Breast epithelium (tissue), 4 donors: Measurements from ENCODE around the gene HELZ. TPM values are rescaled to one million over a fixed set of nuclear protein-coding genes. Genes with fewer than 3 reads are reported as not detected.

Experiments used
- DNase-seq, 2 donors: peaks; one replicate each; pipeline ENCODE4 v3.0.0-alpha.2; 2019; ENCODE audit warnings: low spot score in 2 of 2
- H3K27ac ChIP-seq, 2 donors: fragments of 200-600 bp; sonication (generic) in 1 of 2; one replicate each; pipeline ENCODE4 v1.5.1; 2016 to 2019; ENCODE audit warnings: mild to moderate bottlenecking in 1 of 2
- H3K27me3 ChIP-seq, 2 donors: fragments of 200-600 bp; sonication (generic) in 1 of 2; one replicate each; pipeline versions ENCODE4 v1.5.1 to v1.6.0; 2017 to 2019; ENCODE audit warnings: control low read depth in 1 of 2, mild to moderate bottlenecking in 1 of 2
- H3K36me3 ChIP-seq: fragments of 200-600 bp; one replicate; pipeline ENCODE4 v1.5.1; 2019
- H3K4me1 ChIP-seq, 2 donors: fragments of 200-600 bp; sonication (generic); one replicate each; pipeline ENCODE4 v1.5.1; 2016 to 2019; ENCODE audit warnings: control low read depth in 1 of 2
- H3K4me3 ChIP-seq, 3 donors: fragments of 200-600 bp; sonication (generic); 1 replicate in 2 of 3; 2 replicates in 1 of 3; pipeline ENCODE4 v1.5.1; 2016 to 2019; ENCODE audit warnings: mild to moderate bottlenecking in 3 of 3, moderate library complexity in 2 of 3
- H3K9me3 ChIP-seq, 2 donors: fragments of 200-600 bp; sonication (generic) in 1 of 2; one replicate each; pipeline ENCODE4 v1.5.1; 2016 to 2019; ENCODE audit warnings: control low read depth in 1 of 2
- POLR2A ChIP-seq: fragments of 450-650 bp; IDR thresholded peaks from one replicate; pipeline ENCODE4 v1.6.1; 2016; ENCODE audit warnings: antibody characterized with exemption, mild to moderate bottlenecking, moderate library complexity
- POLR2AphosphoS5 ChIP-seq, 3 donors: sonication (generic); formaldehyde crosslinking; IDR thresholded peaks; one replicate each; pipeline ENCODE4 v1.6.1; 2017; ENCODE audit warnings: antibody characterized with exemption in 3 of 3
- intact Hi-C: fragments of 100-400 bp; cut with DNase I; formaldehyde crosslinking; loops from one replicate; pipeline ENCODE4 v1.15.1; 2023; ENCODE audit warnings: low total_unique reads
- total RNA-seq, 3 donors: library from RNA; depleted of rRNA; stranded (reverse); fragments of >200 nt; gene quantifications; one replicate each; pipeline ENCODE4 v1.1.0, GENCODE V29; 2016
- TF ChIP-seq, protein P1 (sequence below), 3 donors: fragments of 450-650 bp; IDR thresholded peaks; one replicate each; pipeline ENCODE4 v1.5.1; 2016 to 2017; ENCODE audit warnings: antibody characterized with exemption in 3 of 3, mild to moderate bottlenecking in 3 of 3, moderate library complexity in 3 of 3

HELZ gene
- total RNA-seq, 3 donors from 2014 or later, result 66.5 to 104 (median 79.8) TPM

DNA sequence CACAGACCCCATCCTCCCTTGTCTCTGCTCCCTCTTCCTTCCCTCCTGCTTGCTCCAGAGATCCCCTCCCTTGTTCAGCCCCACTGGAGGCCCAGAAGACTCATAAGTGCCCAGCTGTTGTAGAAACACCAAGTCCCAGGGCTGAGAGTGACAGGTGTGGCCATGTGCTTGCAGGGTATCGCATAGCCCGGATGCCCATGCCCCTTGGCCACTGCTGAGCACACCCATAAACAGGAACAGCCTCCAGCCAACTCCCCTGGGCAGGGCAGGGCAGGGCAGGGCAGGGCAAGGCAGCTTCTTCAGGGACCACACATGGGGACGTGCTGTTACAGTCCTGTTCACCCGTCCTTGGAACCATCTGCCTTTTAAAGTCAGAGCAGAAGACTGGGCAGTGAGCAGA is 198.6 kb downstream of the HELZ start:
- Histone ChIP-seq H3K4me1 (no peaks in the 10 kb centered on the region), H3K27ac (no peak overlapping the region), H3K36me3 (no peaks in the 10 kb centered on the region), H3K4me3 (no peak overlapping the region), H3K27me3 (no peaks in the 10 kb centered on the region), H3K9me3 (peaks cover 12 to 34% of the 10 kb centered on the region in 2 donors)
- intact Hi-C loops, result no loop called here
- DNase-seq, result no peak
- TF ChIP-seq, protein P1, sequence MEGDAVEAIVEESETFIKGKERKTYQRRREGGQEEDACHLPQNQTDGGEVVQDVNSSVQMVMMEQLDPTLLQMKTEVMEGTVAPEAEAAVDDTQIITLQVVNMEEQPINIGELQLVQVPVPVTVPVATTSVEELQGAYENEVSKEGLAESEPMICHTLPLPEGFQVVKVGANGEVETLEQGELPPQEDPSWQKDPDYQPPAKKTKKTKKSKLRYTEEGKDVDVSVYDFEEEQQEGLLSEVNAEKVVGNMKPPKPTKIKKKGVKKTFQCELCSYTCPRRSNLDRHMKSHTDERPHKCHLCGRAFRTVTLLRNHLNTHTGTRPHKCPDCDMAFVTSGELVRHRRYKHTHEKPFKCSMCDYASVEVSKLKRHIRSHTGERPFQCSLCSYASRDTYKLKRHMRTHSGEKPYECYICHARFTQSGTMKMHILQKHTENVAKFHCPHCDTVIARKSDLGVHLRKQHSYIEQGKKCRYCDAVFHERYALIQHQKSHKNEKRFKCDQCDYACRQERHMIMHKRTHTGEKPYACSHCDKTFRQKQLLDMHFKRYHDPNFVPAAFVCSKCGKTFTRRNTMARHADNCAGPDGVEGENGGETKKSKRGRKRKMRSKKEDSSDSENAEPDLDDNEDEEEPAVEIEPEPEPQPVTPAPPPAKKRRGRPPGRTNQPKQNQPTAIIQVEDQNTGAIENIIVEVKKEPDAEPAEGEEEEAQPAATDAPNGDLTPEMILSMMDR (IDR thresholded peaks at IDR 0.05), result no peak
- no peak for TF ChIP-seq POLR2A
- no peak for TF ChIP-seq POLR2AphosphoS5 (IDR thresholded peaks at IDR 0.05)

DNA sequence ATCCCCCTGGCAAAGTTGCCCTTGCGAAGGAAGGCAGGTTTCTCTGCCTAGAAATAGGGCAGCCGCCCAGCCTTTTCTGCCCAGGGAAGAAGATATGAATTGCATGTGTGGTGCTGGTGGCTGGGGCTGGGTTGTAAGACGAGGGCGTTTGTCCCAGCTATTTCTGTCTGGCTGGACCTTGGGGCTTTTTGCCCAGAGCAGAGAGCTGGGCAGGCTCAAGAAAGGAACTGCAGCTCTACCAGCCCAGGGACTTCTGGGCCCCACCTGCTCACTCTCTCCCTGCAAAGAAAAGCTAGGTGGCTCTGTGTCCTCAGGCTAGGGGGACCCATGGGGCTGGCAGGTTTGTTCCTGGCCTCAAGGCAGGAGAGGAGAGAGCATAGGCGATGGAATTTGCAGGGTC is 200.1 kb downstream of the HELZ start:
- TF ChIP-seq, protein P1 (IDR thresholded peaks at IDR 0.05), result no peak
- TF ChIP-seq POLR2AphosphoS5 (IDR thresholded peaks at IDR 0.05) (no peak), POLR2A (no peak)
- Histone ChIP-seq H3K36me3 (no peaks in the 10 kb centered on the region), H3K27me3 (no peaks in the 10 kb centered on the region), H3K27ac (no peak overlapping the region), H3K4me3 (no peak overlapping the region), H3K4me1 (no peaks in the 10 kb centered on the region), H3K9me3 (peaks cover 9 to 27% of the 10 kb centered on the region in 2 donors)
- intact Hi-C loops, result no loop called here
- no peak for DNase-seq

DNA sequence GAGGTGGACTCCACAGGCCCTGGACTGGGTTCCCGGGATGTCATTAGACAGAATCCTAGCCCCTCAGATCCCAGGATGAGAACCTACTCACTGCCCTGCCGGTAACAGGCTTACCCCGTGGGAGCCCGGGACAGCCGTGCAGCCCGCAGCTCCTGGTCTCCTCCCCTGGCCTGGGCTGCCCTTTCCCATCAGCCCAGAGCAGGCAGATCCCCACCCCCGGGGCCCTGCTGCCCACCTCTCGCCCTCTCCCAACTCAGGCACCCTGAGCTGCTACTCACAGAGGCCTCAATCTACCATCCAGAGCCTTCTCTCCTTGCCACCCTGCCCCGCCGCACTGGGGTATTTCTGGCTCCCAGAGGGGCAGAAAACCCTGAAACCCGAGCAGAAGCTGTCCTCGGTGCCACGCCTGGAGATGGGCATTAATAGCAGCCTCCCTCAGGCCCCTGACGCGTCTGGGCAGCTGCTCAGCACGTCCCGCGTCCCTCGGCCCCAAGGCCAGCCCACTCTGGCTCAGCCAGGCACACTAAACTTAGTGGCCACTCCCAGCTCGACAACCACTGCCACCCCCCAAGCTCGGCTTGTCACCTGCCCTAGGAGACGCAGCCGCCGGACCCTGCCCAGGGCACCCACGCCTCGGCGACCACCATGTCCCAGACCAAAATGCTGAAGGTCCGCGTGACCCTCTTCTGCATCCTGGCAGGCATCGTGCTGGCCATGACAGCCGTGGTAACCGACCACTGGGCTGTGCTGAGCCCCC is 200.8 kb downstream of the HELZ start, which contains the start of gene CACNG1:
CACNG1 (plus strand) TSS at position 539 of the 757 bp plus-strand sequence; CDS start at position 646, 107 bp downstream.
- H3K4me3 ChIP-seq, result no peak within 1 kb of the TSS
- TF ChIP-seq POLR2A (no peak), POLR2AphosphoS5 (IDR thresholded peaks at IDR 0.05) (no peak)
- TF ChIP-seq, protein P1 (IDR thresholded peaks at IDR 0.05), result no peak
- no peaks in the 10 kb centered on the region for H3K4me1 ChIP-seq
- DNase-seq, result no peak
- H3K36me3 ChIP-seq, result no peaks in the 10 kb centered on the region
- intact Hi-C loops, result no loop called here
- H3K27me3 ChIP-seq, result no peaks in the 10 kb centered on the region
- H3K9me3 ChIP-seq, result peaks cover 7 to 19% of the 10 kb centered on the region in 2 donors
- H3K27ac ChIP-seq, result no peak within 1 kb of the TSS

DNA sequence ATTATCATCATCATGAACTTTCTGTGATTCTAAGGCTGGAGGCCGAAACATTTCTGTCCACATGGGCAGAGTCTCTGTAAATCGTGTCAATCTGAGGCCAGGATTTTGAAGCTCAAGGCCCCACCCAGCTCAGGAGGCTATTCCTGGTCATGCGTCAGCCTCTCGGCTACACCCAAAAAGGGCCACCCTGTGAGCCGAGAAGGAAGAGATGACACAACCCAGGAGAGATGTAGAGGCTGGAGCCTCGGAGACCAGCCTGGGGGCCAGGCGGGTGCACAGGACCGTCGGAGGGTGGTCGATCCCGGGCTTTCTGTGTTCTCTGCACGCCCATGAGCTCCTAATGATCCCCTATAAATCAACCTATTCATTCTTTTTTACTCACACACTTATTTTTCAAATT is 201.7 kb downstream of the HELZ start:
- no peak overlapping the region for H3K27ac ChIP-seq
- H3K9me3 ChIP-seq, result peaks cover 7 to 10% of the 10 kb centered on the region in 2 donors
- H3K4me3 ChIP-seq, result no peak overlapping the region
- no peaks in the 10 kb centered on the region for H3K4me1 ChIP-seq
- intact Hi-C loops, result no loop called here
- H3K27me3 ChIP-seq, result no peaks in the 10 kb centered on the region
- H3K36me3 ChIP-seq, result no peaks in the 10 kb centered on the region
- DNase-seq, result no peak
- no peak for TF ChIP-seq POLR2A
- TF ChIP-seq POLR2AphosphoS5 (IDR thresholded peaks at IDR 0.05), result no peak
- TF ChIP-seq, protein P1 (IDR thresholded peaks at IDR 0.05), result no peak
